GM10847 (cell line): ENCODE data around the gene MZF1.
A peak's percentile ranks its signal among the peaks of the same experiment; 100 is the strongest.

ENCODE experiments used
- POLR2A ChIP-seq: IDR thresholded peaks from 2 replicates; pipeline ENCODE4 v1.6.1; 2011; ENCODE audit not compliant: insufficient read length; ENCODE audit errors: extremely low read depth

The MZF1 gene

DNA sequence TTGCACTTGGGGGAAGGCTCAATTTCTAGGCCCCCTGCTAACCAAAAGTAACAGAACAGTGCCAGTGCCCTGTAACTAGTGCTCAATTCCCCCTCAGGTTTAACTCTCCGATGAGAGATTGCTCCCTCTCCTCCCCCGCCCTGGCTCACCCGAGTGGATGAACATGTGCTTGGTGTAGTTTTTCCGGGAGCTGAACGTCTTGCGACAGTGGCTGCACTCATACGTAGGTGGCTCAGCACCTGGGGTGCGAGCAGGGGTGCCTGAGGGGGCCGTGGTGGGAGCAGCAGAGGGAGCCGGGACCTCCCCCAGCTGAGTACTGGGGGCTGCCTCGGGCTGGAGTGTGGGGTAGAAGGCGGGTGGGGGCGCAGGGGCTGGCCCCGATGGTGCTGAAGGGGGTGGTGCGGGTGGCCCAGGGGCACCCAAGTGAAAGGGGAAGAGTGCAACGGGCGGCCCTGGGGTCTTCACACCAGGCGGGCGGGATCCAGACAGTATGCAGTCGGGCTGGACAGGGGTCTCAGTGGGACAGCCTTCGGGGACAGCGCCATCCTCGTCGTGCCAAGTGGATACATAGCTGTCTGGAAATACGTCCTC lies 56.8 kb downstream of the MZF1 start:
- no peak for TF ChIP-seq POLR2A

GRCh38 chr19:58515259-58515658 lies 57.9 kb downstream of the MZF1 start:
- TF ChIP-seq POLR2A = no peak

DNA sequence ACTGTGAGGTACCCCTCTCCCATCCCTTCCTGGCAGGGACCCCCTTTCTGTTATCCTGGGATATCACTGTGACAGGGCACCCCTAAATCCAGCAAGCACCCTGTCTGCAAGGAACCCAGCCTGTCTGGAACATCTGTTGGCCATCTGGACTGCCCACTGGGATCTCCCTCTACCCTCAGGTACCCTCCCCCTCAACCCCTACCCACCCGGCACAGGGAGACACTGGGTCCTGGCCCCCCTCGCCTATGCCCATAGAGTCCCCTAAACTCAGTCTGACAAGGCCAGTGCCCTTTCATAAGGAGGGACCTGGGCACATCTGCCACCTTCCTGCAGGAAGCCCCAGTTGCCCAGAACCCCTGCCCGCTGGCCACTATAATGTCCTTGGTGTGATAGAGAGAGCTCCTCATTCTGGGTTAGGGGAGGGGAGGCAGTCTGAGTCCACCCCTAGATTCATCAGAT lies 58.5 kb downstream of the MZF1 start:
- no peak for TF ChIP-seq POLR2A

DNA sequence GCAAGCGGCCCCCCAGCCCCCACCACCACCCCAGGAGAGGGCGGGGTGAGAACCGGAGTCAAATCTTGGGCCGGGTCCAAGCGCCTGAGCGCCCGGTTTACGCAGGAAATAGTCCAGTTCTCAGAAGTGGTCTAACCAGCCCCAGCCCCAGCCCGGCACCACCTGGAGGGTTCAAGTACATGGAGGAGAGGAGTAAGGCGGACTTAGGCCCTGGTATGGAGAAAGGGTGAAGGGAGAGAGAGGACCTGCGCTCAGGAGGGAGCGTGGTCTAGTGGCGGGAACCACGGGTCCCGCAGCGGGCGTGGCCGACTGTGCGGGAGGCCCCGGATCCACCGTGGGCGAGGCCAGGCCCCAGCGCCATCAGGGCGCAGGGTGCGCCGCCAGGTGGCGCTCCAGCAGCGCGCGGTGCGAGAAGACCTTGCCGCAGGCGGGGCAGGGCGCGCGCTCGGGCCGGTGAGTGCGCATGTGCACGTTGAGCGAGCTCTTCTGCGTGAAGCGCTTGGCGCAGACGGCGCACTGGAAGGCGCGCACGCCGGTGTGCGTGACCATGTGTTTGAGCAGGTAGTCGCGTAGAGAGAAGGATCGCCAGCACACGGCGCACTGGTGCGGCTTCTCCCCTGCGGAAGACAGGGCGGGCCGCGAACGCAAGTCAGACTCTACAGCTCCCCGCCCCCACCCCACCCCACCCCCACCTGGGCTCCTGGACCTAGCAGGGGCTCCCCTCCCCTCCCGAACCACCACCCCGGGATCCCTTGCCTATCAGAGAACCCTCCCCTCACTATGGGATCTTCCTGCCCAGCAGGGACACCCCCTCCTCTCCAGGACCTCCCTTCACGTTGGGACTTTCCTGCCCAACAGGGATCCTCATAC lies 59.2 kb downstream of the MZF1 start:
- peak; percentile 67 for TF ChIP-seq POLR2A

GRCh38 chr19:58513213-58513693 lies 59.9 kb downstream of the MZF1 start:
- TF ChIP-seq POLR2A = no peak
